ENCODE data around the gene NUP98.

NUP98 gene

GRCh38 chr11:3709977-3710376 is 87.4 kb downstream of the NUP98 start:
- TF ChIP-seq, protein P1, sequence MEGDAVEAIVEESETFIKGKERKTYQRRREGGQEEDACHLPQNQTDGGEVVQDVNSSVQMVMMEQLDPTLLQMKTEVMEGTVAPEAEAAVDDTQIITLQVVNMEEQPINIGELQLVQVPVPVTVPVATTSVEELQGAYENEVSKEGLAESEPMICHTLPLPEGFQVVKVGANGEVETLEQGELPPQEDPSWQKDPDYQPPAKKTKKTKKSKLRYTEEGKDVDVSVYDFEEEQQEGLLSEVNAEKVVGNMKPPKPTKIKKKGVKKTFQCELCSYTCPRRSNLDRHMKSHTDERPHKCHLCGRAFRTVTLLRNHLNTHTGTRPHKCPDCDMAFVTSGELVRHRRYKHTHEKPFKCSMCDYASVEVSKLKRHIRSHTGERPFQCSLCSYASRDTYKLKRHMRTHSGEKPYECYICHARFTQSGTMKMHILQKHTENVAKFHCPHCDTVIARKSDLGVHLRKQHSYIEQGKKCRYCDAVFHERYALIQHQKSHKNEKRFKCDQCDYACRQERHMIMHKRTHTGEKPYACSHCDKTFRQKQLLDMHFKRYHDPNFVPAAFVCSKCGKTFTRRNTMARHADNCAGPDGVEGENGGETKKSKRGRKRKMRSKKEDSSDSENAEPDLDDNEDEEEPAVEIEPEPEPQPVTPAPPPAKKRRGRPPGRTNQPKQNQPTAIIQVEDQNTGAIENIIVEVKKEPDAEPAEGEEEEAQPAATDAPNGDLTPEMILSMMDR (conservative IDR thresholded peaks at IDR 0.05; ENCODE audit: control insufficient read depth, insufficient read depth, low read depth, low read length): no peak
- H3K4me3 ChIP-seq (ENCODE audit: control insufficient read depth, low read depth, low read length): no peak overlapping the region
- DNase-seq (ENCODE audit: low read depth): peak; percentile 55

- TF ChIP-seq, protein P1 (conservative IDR thresholded peaks at IDR 0.05; ENCODE audit: control insufficient read depth, insufficient read depth, low read depth, low read length): no peak
- DNase-seq (ENCODE audit: low read depth): no peak
- H3K4me3 ChIP-seq (ENCODE audit: control insufficient read depth, low read depth, low read length): no peak overlapping the region
Measured at GRCh38 chr11:3707176-3707575, 90.2 kb downstream of the NUP98 start.

DNA sequence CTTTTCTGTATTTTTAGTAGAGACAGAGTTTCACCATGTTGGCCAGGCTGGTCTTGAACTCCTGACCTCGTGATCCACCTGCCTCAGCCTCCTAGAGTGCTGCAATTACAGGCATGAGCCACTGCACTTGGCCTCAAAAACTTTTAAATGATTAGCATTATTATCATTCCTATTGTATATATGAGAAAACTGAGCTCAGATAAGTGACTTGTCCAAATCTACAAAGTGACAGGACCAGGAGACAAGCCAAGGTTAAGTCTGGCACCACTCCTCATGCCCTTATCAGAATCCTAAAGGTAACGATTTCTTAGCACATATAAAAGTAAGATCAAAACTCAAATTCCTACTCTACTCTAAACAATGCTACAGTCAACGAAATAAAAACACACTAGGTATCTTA is 94.0 kb downstream of the NUP98 start:
- TF ChIP-seq, protein P1 (conservative IDR thresholded peaks at IDR 0.05; ENCODE audit: control insufficient read depth, insufficient read depth, low read depth, low read length): no peak
- no peak overlapping the region for H3K4me3 ChIP-seq (ENCODE audit: control insufficient read depth, low read depth, low read length)
- no peak for DNase-seq (ENCODE audit: low read depth)

DNA sequence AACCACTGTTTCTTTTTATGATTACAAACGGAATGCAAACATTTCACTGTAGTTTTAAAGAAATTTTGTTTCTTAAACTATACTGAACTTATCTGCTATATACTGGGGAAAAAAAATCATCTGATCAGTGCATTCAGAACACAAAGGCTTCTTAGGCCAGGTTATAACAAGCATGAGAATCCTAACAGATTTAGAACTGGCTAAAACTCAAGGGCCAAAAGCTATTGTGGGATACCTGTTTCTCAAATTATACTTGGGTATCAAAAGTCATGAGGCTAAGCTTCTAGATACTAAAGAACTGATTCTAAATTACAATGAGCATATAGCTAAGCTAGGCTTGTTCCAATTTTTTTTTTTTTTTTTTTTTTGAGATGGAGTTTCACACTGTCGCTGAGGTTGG is 96.4 kb downstream of the NUP98 start:
- DNase-seq (ENCODE audit: low read depth): no peak
- TF ChIP-seq, protein P1 (conservative IDR thresholded peaks at IDR 0.05; ENCODE audit: control insufficient read depth, insufficient read depth, low read depth, low read length): no peak
- no peak overlapping the region for H3K4me3 ChIP-seq (ENCODE audit: control insufficient read depth, low read depth, low read length)

- TF ChIP-seq, protein P1 (conservative IDR thresholded peaks at IDR 0.05; ENCODE audit: control insufficient read depth, insufficient read depth, low read depth, low read length): no peak
- no peak overlapping the region for H3K4me3 ChIP-seq (ENCODE audit: control insufficient read depth, low read depth, low read length)
- DNase-seq (ENCODE audit: low read depth): no peak
Measured at GRCh38 chr11:3700410-3700809, 96.9 kb downstream of the NUP98 start.

- H3K4me3 ChIP-seq (ENCODE audit: control insufficient read depth, low read depth, low read length): no peak overlapping the region
- TF ChIP-seq, protein P1 (conservative IDR thresholded peaks at IDR 0.05; ENCODE audit: control insufficient read depth, insufficient read depth, low read depth, low read length): no peak
- DNase-seq (ENCODE audit: low read depth): peak; percentile 30
Measured at GRCh38 chr11:3686751-3687150, 110.6 kb downstream of the NUP98 start.

DNA sequence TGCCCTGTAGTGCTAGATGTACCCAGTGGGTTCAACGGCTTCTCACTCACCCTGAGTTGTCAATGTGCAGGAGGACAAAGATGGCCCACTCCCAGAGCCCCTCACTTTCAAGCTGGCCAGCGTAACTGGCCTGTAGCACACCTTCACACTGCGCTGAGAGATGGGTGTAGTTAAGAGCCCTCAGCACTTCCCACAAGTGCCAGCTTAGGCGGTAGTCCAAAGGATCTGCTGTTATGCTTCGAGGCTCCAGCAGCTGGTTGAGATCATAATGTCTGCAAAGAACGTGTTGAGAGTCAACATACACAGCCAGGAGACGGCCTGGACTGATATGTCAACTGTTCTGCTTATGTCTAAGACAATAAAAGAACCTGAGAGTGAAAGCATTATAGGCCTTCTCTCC is 111.4 kb downstream of the NUP98 start:
- no peak overlapping the region for H3K4me3 ChIP-seq (ENCODE audit: control insufficient read depth, low read depth, low read length)
- DNase-seq (ENCODE audit: low read depth): no peak
- TF ChIP-seq, protein P1 (conservative IDR thresholded peaks at IDR 0.05; ENCODE audit: control insufficient read depth, insufficient read depth, low read depth, low read length): no peak
